SK-N-SH (cell line): ENCODE results near the gene CHRNG. TPM values are rescaled to one million over a fixed set of nuclear protein-coding genes. Genes with fewer than 3 reads are reported as not detected.

Experiments
- CTCF ChIA-PET: fragments of 300-600, 350-600 bp; formaldehyde crosslinking; extraction: SDS; loops from one replicate; lab custom pipeline; 2021; lab: Yijun Ruan, JAX
- POLR2A ChIA-PET: fragments of 350-600 bp; sonication (Branson Sonifier 250); formaldehyde crosslinking; extraction: SDS; loops from one replicate; lab custom pipeline; 2020; ENCODE audit warnings: antibody characterized with exemption, inconsistent platforms; lab: Yijun Ruan, JAX
- DNase-seq: peaks from one replicate; pipeline ENCODE4 v3.0.0; 2012
- H2AFZ ChIP-seq: fragments of 200-600 bp; sonication (generic); 2 replicates; pipeline ENCODE4 v1.8.1; 2016; ENCODE audit warnings: antibody characterized with exemption, mild to moderate bottlenecking, low read depth
- H3F3A ChIP-seq: fragments of 200-600 bp; sonication (generic); replicated peaks from 2 replicates; pipeline ENCODE3; 2016; ENCODE audit warnings: antibody characterized with exemption, mild to moderate bottlenecking; ENCODE audit not compliant: insufficient read depth
- H3K27ac ChIP-seq, 2 experiments: fragments of 200-500 bp in 1 of 2; fragments of 200-600 bp in 1 of 2; sonication (Bioruptor generic) in 1 of 2; sonication (generic), shearing (Covaris generic) in 1 of 2; 2 replicates each; pipeline versions ENCODE4 v1.5.1 to v1.6.1; 2014 to 2016; ENCODE audit warnings: low read depth in 2 of 2, inconsistent platforms in 1 of 2, low read length in 1 of 2, mild to moderate bottlenecking in 1 of 2, mixed read lengths in 1 of 2
- H3K27me3 ChIP-seq: fragments of 200-600 bp; sonication (generic), shearing (Covaris generic); 2 replicates; pipeline ENCODE4 v1.6.1; 2016; ENCODE audit warnings: mixed run types; ENCODE audit not compliant: insufficient read depth
- H3K36me3 ChIP-seq, 2 experiments: fragments of 200-500 bp in 1 of 2; fragments of 200-600 bp in 1 of 2; sonication (Bioruptor generic) in 1 of 2; sonication (generic) in 1 of 2; replicated peaks in 1 of 2; 2 replicates each; pipeline versions ENCODE3 to v1.5.1; 2014 to 2016; ENCODE audit warnings: low read length in 1 of 2, mild to moderate bottlenecking in 1 of 2; ENCODE audit not compliant: insufficient read depth in 2 of 2, control insufficient read depth in 1 of 2
- H3K4me1 ChIP-seq, 2 experiments: fragments of 200-500 bp in 1 of 2; fragments of 200-600 bp in 1 of 2; sonication (Bioruptor generic) in 1 of 2; sonication (generic), shearing (Covaris generic) in 1 of 2; 2 replicates each; pipeline versions ENCODE4 v1.5.1 to v1.6.1; 2014 to 2016; ENCODE audit warnings: low read depth in 1 of 2, low read length in 1 of 2, mixed run types in 1 of 2; ENCODE audit not compliant: insufficient read depth in 2 of 2, control insufficient read depth in 1 of 2
- H3K4me2 ChIP-seq: fragments of 200-600 bp; sonication (generic), shearing (Covaris generic); 2 replicates; pipeline ENCODE4 v1.6.1; 2017; ENCODE audit warnings: mixed run types
- H3K4me3 ChIP-seq, 2 experiments: fragments of 200-500 bp in 1 of 2; fragments of 200-600 bp in 1 of 2; sonication (Bioruptor generic) in 1 of 2; sonication (generic), shearing (Covaris generic) in 1 of 2; 2 replicates each; pipeline versions ENCODE4 v1.5.1 to v1.8.1; 2014 to 2016; ENCODE audit warnings: low read depth in 2 of 2, inconsistent platforms in 1 of 2, low read length in 1 of 2, mild to moderate bottlenecking in 1 of 2, mixed read lengths in 1 of 2, moderate library complexity in 1 of 2
- H3K79me2 ChIP-seq: fragments of 200-600 bp; sonication (generic); 2 replicates; pipeline ENCODE4 v1.8.1; 2017; ENCODE audit warnings: mild to moderate bottlenecking; ENCODE audit not compliant: insufficient read depth
- H3K9ac ChIP-seq: fragments of 200-600 bp; sonication (generic); 2 replicates; pipeline ENCODE4 v1.6.1; 2017; ENCODE audit warnings: mixed run types
- H3K9me2 ChIP-seq: fragments of 200-600 bp; sonication (generic); 2 replicates; pipeline ENCODE4 v1.6.1; 2017; ENCODE audit warnings: mixed run types
- H3K9me3 ChIP-seq: fragments of 200-600 bp; sonication (generic); 2 replicates; pipeline ENCODE4 v1.6.1; 2017; ENCODE audit warnings: mixed run types, mild to moderate bottlenecking, moderate library complexity
- H4K20me1 ChIP-seq: fragments of 200-600 bp; sonication (generic); 2 replicates; pipeline ENCODE4 v1.6.1; 2017; ENCODE audit warnings: mild to moderate bottlenecking, mixed run types; ENCODE audit not compliant: insufficient read depth
- EZH2phosphoT487 ChIP-seq: fragments of 200-600 bp; sonication (generic); IDR thresholded peaks from 2 replicates; pipeline ENCODE4 v1.6.1; 2017; ENCODE audit warnings: low read depth, mixed run types, mild to moderate bottlenecking, antibody characterized with exemption, moderate library complexity, borderline replicate concordance
- FOSL2 ChIP-seq: IDR thresholded peaks from 2 replicates; pipeline ENCODE4 v1.4.0; 2012; ENCODE audit warnings: low read depth, mild to moderate bottlenecking, moderate library complexity, borderline replicate concordance
- FOXJ3 ChIP-seq: sonication (generic); formaldehyde crosslinking; IDR thresholded peaks from 2 replicates; pipeline ENCODE4 v1.5.1; 2020; ENCODE audit warnings: mild to moderate bottlenecking, missing genetic modification reagents
- GABPA ChIP-seq: IDR thresholded peaks from 2 replicates; pipeline ENCODE4 v1.4.0; 2012; ENCODE audit warnings: low read depth, mild to moderate bottlenecking
- GATA2 ChIP-seq: sonication (generic); formaldehyde crosslinking; IDR thresholded peaks from 2 replicates; pipeline ENCODE4 v1.5.0; 2020; ENCODE audit warnings: mild to moderate bottlenecking, missing genetic modification reagents
- POLR2AphosphoS5 ChIP-seq: IDR thresholded peaks from 2 replicates; pipeline ENCODE4 v1.6.1; 2012; ENCODE audit warnings: low read depth, low read length
- RCOR1 ChIP-seq: fragments of 150-350 bp; IDR thresholded peaks from 2 replicates; pipeline ENCODE4 v1.6.1; 2017; ENCODE audit warnings: antibody characterized with exemption, low read length
- SMC3 ChIP-seq: IDR thresholded peaks from 2 replicates; pipeline ENCODE4 v1.6.1; 2012; ENCODE audit warnings: low read depth, low read length, improper control_type of control experiment
- TCF12 ChIP-seq: IDR thresholded peaks from 2 replicates; pipeline ENCODE4 v1.4.0; 2012
- WGBS: methylation state at CpG from one replicate; pipeline ENCODE4 v1.1.6; 2017; ENCODE audit warnings: low lambda C conversion rate; 5-methylcytosine and 5-hydroxymethylcytosine counted together
- polyA plus RNA-seq, 3 experiments: library from polyadenylated mRNA; depleted of rRNA; stranded (reverse); fragments of >200 nt; gene quantifications; 2 replicates each; pipeline ENCODE4 v1.2.3, GENCODE V29; 2012
- TF ChIP-seq, protein P1 (sequence below): IDR thresholded peaks from 2 replicates; pipeline ENCODE4 v1.6.1; 2012; ENCODE audit warnings: mild to moderate bottlenecking, low read depth, low read length, moderate library complexity
- TF ChIP-seq, protein P2 (sequence below): fragments of 150-350 bp; IDR thresholded peaks from 2 replicates; pipeline ENCODE4 v1.6.1; 2016; ENCODE audit warnings: mild to moderate bottlenecking, low read depth, low read length
- TF ChIP-seq, protein P3 (sequence below): fragments of 200-600 bp; sonication (generic); IDR thresholded peaks from 2 replicates; pipeline ENCODE4 v1.6.1; 2017; ENCODE audit warnings: antibody characterized with exemption, mild to moderate bottlenecking, moderate library complexity
- TF ChIP-seq, protein P4 (sequence below): IDR thresholded peaks from 2 replicates; pipeline ENCODE4 v1.4.0; 2012; ENCODE audit warnings: low read depth, borderline replicate concordance

Gene CHRNG
- polyA plus RNA-seq, 1 of the 3 experiments (the other 2 are of a cell fraction): not detected

DNA sequence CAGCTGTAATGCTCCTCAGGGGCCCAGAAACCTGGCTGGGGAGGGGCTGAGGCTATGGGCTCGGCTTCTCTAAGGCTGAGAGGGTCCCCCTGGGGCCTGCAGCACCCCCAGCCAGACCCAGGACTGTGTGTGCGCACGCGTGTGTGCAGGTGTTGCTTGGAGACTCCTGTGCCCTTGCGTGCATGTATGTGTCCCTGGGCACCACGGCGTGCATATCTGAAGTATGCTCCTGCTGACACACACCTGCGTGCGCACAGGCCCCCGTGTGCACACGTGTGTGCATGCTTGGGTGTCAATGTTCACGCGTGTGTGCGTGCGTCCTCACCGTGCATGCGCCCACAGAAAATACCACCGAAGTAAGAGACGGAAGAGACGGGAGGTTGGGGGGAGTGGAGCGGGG lies 37.0 kb upstream of the CHRNG start:
- Histone ChIP-seq H2AFZ (no peak overlapping the region), H3K4me3 (peak overlapping the region in 1 of 2 experiments; percentile 3; a peak in 1 of 4 replicates), H3K4me1 (peaks cover 0 to 45% of the 10 kb centered on the region in 2 experiments; a peak in 1 of 4 replicates), H3K9ac (no peak overlapping the region), H3K79me2 (no peaks in the 10 kb centered on the region), H3K27me3 (peaks cover 23% of the 10 kb centered on the region), H3K9me2 (no peaks in the 10 kb centered on the region), H3F3A (no peaks in the 10 kb centered on the region), H3K9me3 (no peaks in the 10 kb centered on the region), H4K20me1 (no peaks in the 10 kb centered on the region), H3K36me3 (no peaks in the 10 kb centered on the region), H3K27ac (no peak overlapping the region; a peak in 1 of 4 replicates), H3K4me2 (0 out of 2 replicates have a peak overlapping the region, but pooled peaks have one; percentile 60)
- no peak for DNase-seq
- 60% methylated on average over 20 of the region's 21 CpGs for WGBS
- CTCF ChIA-PET: interaction anchor here (1.3 to 3.0 kb wide), 2 partner anchors 20 to 56 kb away, joined by 5 to 24 read pairs; partner anchors contain the start of gene PRSS56
- TF ChIP-seq, protein P1, sequence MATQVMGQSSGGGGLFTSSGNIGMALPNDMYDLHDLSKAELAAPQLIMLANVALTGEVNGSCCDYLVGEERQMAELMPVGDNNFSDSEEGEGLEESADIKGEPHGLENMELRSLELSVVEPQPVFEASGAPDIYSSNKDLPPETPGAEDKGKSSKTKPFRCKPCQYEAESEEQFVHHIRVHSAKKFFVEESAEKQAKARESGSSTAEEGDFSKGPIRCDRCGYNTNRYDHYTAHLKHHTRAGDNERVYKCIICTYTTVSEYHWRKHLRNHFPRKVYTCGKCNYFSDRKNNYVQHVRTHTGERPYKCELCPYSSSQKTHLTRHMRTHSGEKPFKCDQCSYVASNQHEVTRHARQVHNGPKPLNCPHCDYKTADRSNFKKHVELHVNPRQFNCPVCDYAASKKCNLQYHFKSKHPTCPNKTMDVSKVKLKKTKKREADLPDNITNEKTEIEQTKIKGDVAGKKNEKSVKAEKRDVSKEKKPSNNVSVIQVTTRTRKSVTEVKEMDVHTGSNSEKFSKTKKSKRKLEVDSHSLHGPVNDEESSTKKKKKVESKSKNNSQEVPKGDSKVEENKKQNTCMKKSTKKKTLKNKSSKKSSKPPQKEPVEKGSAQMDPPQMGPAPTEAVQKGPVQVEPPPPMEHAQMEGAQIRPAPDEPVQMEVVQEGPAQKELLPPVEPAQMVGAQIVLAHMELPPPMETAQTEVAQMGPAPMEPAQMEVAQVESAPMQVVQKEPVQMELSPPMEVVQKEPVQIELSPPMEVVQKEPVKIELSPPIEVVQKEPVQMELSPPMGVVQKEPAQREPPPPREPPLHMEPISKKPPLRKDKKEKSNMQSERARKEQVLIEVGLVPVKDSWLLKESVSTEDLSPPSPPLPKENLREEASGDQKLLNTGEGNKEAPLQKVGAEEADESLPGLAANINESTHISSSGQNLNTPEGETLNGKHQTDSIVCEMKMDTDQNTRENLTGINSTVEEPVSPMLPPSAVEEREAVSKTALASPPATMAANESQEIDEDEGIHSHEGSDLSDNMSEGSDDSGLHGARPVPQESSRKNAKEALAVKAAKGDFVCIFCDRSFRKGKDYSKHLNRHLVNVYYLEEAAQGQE: no peak
- TF ChIP-seq POLR2AphosphoS5: no peak
- no peak for TF ChIP-seq TCF12
- no peak for TF ChIP-seq FOXJ3
- no peak for TF ChIP-seq EZH2phosphoT487
- no peak for TF ChIP-seq SMC3
- no peak for TF ChIP-seq FOSL2
- TF ChIP-seq, protein P2, sequence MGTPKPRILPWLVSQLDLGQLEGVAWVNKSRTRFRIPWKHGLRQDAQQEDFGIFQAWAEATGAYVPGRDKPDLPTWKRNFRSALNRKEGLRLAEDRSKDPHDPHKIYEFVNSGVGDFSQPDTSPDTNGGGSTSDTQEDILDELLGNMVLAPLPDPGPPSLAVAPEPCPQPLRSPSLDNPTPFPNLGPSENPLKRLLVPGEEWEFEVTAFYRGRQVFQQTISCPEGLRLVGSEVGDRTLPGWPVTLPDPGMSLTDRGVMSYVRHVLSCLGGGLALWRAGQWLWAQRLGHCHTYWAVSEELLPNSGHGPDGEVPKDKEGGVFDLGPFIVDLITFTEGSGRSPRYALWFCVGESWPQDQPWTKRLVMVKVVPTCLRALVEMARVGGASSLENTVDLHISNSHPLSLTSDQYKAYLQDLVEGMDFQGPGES: no peak
- TF ChIP-seq RCOR1: no peak
- no peak for TF ChIP-seq GATA2 (CRISPR knock-in tag)
- TF ChIP-seq, protein P3, sequence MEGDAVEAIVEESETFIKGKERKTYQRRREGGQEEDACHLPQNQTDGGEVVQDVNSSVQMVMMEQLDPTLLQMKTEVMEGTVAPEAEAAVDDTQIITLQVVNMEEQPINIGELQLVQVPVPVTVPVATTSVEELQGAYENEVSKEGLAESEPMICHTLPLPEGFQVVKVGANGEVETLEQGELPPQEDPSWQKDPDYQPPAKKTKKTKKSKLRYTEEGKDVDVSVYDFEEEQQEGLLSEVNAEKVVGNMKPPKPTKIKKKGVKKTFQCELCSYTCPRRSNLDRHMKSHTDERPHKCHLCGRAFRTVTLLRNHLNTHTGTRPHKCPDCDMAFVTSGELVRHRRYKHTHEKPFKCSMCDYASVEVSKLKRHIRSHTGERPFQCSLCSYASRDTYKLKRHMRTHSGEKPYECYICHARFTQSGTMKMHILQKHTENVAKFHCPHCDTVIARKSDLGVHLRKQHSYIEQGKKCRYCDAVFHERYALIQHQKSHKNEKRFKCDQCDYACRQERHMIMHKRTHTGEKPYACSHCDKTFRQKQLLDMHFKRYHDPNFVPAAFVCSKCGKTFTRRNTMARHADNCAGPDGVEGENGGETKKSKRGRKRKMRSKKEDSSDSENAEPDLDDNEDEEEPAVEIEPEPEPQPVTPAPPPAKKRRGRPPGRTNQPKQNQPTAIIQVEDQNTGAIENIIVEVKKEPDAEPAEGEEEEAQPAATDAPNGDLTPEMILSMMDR: no peak
- no peak for TF ChIP-seq GABPA
- TF ChIP-seq, protein P4, sequence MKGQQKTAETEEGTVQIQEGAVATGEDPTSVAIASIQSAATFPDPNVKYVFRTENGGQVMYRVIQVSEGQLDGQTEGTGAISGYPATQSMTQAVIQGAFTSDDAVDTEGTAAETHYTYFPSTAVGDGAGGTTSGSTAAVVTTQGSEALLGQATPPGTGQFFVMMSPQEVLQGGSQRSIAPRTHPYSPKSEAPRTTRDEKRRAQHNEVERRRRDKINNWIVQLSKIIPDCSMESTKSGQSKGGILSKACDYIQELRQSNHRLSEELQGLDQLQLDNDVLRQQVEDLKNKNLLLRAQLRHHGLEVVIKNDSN: no peak
- POLR2A ChIA-PET: no interaction called here
